Measurements from ENCODE around the gene SULT4A1.

GRCh38 chr22:43838571-43839307 lies 23.6 kb downstream of the SULT4A1 start:
- TF ChIP-seq CTCF (IDR thresholded peaks at IDR 0.05; ENCODE audit: borderline replicate concordance, extremely low read depth, low read length, poor library complexity, severe bottlenecking) (no peak), EZH2 (IDR thresholded peaks at IDR 0.05; ENCODE audit: borderline replicate concordance, low read depth, low read length, severe bottlenecking) (no peak)

All from DND-41 (cell line).